ENCODE measurements around the gene RBM8A.

Gene RBM8A

DNA sequence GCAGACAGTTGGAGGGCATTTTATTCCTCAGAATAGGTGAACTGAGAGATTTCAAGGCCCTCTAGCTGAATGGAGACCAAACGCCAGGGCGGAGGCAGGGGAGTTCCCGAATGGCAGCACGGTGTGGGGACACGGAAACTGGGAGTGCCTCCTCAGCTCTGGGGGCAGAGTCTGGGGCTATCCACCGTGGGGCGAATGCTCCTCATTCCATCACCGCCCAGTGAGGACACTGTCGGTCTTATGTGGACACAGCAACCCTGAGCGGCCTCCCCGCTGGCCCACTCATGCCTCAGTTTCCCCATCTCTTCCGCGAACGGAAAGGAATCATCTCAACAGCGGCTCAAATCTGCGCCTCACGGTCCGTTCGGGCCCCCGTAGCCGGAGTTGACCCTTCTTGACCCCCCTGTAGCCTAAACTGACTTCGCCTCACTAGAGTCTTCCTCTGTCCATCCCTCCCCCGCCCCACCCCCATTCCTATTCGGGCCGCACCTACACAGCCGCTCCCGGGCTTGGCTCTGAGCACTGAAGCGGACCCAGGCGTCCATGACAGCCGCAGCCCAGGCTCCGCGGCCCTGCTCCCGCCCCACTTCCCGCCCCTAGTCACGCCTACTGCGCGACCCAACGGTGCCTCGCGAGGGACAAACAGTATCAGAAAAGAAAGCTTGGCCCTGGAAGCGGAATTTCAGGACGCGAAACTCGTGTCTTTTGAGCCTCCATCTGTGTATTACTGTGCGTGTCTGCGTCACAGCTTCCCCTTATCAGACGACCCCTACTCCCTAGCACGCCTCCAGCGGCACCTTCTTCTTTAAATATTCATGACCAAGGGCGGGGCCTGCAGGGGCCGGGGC, 8.9 kb downstream of the RBM8A start, which contains the start of gene PEX11B:
Gene PEX11B (minus strand): TSS at position 574 of the 848 bp plus-strand sequence. CDS start 29 bp downstream, at position 545.
- H3K9me3 ChIP-seq (ENCODE audit: control insufficient read depth, low read length), result no peaks in the 10 kb centered on the region
- peak within 1 kb of the TSS; percentile 86 for H3K27ac ChIP-seq (ENCODE audit: insufficient read depth, low read length, poor library complexity, severe bottlenecking)
- H3K4me3 ChIP-seq (ENCODE audit: insufficient read depth, low read depth, low read length, poor library complexity, severe bottlenecking), result peak within 1 kb of the TSS; percentile 71
- no peaks in the 10 kb centered on the region for H3K27me3 ChIP-seq (replicated peaks; ENCODE audit: control insufficient read depth, insufficient read depth, low read length, poor library complexity, severe bottlenecking)
- H3K36me3 ChIP-seq (ENCODE audit: control insufficient read depth, insufficient read depth, low read length), result peaks cover 14% of the 10 kb centered on the region
- peak; percentile 84 to 90 (median 88) for DNase-seq
- H3K4me1 ChIP-seq (ENCODE audit: control insufficient read depth, insufficient read depth, low read length, poor library complexity, severe bottlenecking), result peaks cover 22% of the 10 kb centered on the region

DNA sequence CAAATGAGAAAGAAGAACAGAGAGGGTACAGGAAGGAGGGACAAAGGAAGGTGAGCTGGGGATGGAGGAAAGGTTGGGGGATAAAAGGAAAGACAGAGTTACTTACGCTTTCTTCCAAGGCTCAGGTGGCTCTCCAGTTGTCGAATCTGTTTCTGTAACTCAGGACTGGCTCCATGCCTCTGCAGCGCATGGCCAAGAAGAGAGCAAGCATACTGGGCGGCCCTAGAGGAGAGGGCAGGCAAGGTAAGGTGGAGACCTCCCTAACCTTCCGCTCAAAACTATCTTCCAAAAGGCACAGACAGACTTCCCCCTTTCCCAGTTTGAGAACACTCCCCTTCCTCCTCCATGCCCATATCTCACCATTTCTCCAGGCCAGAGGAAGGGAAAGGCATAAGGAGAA, 9.7 kb downstream of the RBM8A start:
- Histone ChIP-seq H3K4me3 (ENCODE audit: insufficient read depth, low read depth, low read length, poor library complexity, severe bottlenecking) (peak overlapping the region; percentile 71), H3K36me3 (ENCODE audit: control insufficient read depth, insufficient read depth, low read length) (peaks cover 15% of the 10 kb centered on the region)

DNA sequence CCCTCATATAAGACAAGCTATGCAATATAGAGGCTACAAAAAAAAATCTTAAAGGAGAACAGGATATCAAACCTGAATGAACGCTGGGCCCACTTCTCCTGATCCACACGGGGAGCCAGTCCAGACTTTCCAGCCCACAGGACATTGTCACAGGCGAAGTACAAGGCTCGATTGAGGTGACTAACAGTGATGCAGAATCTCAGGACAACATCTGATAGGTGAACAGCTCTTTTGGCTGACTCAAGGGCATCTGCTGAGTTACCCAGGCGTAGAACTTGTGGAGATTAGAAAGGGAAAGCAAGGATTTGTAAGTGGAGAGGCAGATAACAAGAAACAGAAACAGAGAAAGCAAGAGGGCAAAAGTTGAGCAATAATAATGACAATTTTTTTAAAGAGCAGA, 10.5 kb downstream of the RBM8A start:
- Histone ChIP-seq H3K4me3 (ENCODE audit: insufficient read depth, low read depth, low read length, poor library complexity, severe bottlenecking) (no peak overlapping the region), H3K27ac (ENCODE audit: insufficient read depth, low read length, poor library complexity, severe bottlenecking) (no peak overlapping the region), H3K27me3 (replicated peaks; ENCODE audit: control insufficient read depth, insufficient read depth, low read length, poor library complexity, severe bottlenecking) (no peaks in the 10 kb centered on the region), H3K9me3 (ENCODE audit: control insufficient read depth, low read length) (no peaks in the 10 kb centered on the region), H3K4me1 (ENCODE audit: control insufficient read depth, insufficient read depth, low read length, poor library complexity, severe bottlenecking) (peaks cover 22% of the 10 kb centered on the region), H3K36me3 (ENCODE audit: control insufficient read depth, insufficient read depth, low read length) (peaks cover 21% of the 10 kb centered on the region)
- no peak for DNase-seq

More for the DNA sequence above, 9.7 kb downstream of the RBM8A start:
- Histone ChIP-seq H3K4me1 (ENCODE audit: control insufficient read depth, insufficient read depth, low read length, poor library complexity, severe bottlenecking) (peaks cover 22% of the 10 kb centered on the region), H3K27ac (ENCODE audit: insufficient read depth, low read length, poor library complexity, severe bottlenecking) (peak overlapping the region; percentile 86), H3K9me3 (ENCODE audit: control insufficient read depth, low read length) (no peaks in the 10 kb centered on the region), H3K27me3 (replicated peaks; ENCODE audit: control insufficient read depth, insufficient read depth, low read length, poor library complexity, severe bottlenecking) (no peaks in the 10 kb centered on the region)
- no peak for DNase-seq

DNA sequence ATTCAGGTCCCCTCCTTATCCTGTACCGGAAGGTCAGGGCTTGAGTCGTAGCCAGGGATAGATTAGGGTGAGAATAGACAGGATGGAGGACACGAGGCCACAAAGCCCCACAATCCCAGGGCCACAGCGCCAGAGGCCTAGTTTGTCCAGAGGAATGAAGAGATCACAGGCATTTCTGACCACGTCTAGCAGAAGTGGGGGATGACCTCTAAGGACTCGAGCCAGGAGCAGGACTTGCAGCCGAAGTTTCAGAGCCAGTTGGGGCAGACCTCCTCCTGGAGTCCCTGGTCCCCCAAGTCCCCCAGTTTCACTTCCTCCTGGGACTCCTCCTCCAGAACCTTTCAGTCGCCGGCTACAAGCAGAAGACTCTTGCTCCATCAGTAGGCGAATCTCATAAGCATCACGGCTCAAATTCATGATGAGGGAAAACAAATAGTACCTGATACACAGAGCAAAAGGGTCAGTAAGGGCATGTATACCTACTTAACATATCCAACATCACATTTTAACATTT, 15.1 kb downstream of the RBM8A start:
- H3K9me3 ChIP-seq (ENCODE audit: control insufficient read depth, low read length), result no peaks in the 10 kb centered on the region
- H3K27me3 ChIP-seq (replicated peaks; ENCODE audit: control insufficient read depth, insufficient read depth, low read length, poor library complexity, severe bottlenecking), result no peaks in the 10 kb centered on the region
- no peak overlapping the region for H3K4me3 ChIP-seq (ENCODE audit: insufficient read depth, low read depth, low read length, poor library complexity, severe bottlenecking)
- H3K27ac ChIP-seq (ENCODE audit: insufficient read depth, low read length, poor library complexity, severe bottlenecking), result no peak overlapping the region
- no peaks in the 10 kb centered on the region for H3K4me1 ChIP-seq (ENCODE audit: control insufficient read depth, insufficient read depth, low read length, poor library complexity, severe bottlenecking)
- DNase-seq, result no peak
- peaks cover 31% of the 10 kb centered on the region for H3K36me3 ChIP-seq (ENCODE audit: control insufficient read depth, insufficient read depth, low read length)

DNA sequence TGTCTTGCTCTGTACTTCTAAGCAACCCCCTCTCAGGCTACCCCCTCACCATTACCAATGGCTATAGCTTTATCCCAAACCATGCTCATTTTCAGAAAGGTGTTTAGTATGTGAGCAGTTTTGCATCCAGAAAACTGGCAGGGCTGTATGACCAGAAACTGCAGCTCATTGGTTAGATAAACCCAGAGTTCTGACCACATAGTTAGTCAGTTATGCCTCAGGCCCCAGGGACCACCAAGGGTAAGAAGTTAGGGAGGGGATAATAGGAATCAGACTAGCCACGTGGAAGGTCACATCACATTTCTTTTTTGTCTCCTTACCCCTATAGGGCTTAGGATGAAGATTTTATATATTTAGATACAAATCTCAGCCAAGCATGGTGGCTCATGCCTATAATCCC, 18.6 kb downstream of the RBM8A start:
- Histone ChIP-seq H3K36me3 (ENCODE audit: control insufficient read depth, insufficient read depth, low read length) (peaks cover 19% of the 10 kb centered on the region), H3K4me1 (ENCODE audit: control insufficient read depth, insufficient read depth, low read length, poor library complexity, severe bottlenecking) (no peaks in the 10 kb centered on the region), H3K9me3 (ENCODE audit: control insufficient read depth, low read length) (no peaks in the 10 kb centered on the region), H3K4me3 (ENCODE audit: insufficient read depth, low read depth, low read length, poor library complexity, severe bottlenecking) (no peak overlapping the region), H3K27me3 (replicated peaks; ENCODE audit: control insufficient read depth, insufficient read depth, low read length, poor library complexity, severe bottlenecking) (no peaks in the 10 kb centered on the region), H3K27ac (ENCODE audit: insufficient read depth, low read length, poor library complexity, severe bottlenecking) (no peak overlapping the region)
- DNase-seq, result no peak

DNA sequence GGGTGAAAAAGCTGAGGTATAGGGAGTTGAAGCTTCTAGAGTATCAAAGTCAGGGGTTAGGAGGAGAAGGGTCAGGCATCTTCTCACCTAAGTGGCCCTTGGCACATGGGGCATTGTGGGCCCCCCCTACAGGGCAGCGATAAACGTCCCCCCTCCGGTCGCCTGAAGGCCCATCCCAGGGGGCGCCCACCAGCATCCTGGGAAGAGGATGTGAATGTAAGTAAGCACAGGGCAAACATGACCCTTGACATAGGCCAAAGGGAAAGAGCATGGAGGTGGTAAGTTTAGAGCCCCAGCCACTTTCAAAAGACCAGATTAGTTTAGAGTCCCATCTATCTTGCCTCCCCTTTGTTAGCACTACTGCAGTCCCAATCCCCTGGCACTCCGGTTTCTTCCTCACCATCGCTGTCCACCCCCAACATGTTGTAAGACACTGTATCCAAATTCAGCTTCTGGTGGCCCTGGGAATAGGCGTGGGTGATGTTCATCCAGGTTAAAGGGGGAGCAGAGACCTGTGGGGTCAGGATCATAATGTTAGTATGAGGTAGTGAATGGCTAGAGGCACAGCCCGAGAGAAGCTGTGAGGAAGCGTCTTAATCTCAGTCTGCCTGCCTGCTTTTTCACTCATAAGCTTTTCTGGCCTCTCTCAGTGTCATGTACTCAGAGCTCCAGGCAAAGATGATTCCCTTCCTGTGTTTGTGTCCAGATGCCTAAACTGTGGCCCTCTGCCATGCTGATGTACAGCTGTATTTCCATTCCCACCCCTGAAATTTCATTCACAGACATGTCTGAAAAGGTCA, 20.1 kb downstream of the RBM8A start:
- no peak overlapping the region for H3K4me3 ChIP-seq (ENCODE audit: insufficient read depth, low read depth, low read length, poor library complexity, severe bottlenecking)

DNA sequence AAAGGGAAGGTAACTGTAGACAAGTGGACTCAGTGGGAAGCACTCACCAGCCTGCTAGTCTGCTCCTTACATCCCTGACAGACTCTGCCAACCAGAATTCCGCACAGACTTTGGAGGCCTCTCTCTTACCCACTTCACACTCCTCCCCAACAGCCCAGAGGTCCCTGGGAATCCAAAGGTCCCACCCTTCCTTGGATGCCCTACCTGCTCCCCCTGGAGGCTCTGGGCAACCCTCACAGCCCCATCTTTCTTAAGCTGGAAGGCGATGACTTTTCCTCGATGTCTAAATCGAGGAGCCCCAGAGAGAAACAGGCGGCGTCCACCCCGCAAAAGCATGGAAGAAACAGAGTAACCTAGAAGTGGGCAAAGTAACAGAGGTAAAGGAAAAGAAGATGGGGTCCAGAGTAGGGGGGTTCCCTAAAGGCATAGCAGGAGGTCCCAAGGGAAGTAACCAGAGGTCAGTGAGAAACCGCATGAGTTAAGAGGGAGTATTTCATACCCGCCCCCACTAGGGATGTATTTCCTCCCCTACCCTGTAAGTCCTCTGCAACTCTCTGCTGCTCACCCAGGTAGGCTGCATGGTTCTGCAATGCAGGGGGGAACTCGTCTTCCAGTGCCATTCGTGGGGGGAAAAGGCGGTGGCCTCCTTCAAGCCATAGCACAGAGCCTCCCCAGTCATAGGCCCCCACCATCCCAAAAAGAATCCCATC, 25.8 kb downstream of the RBM8A start:
- Histone ChIP-seq H3K9me3 (ENCODE audit: control insufficient read depth, low read length) (no peaks in the 10 kb centered on the region), H3K36me3 (ENCODE audit: control insufficient read depth, insufficient read depth, low read length) (no peaks in the 10 kb centered on the region), H3K4me3 (ENCODE audit: insufficient read depth, low read depth, low read length, poor library complexity, severe bottlenecking) (no peak overlapping the region), H3K27me3 (replicated peaks; ENCODE audit: control insufficient read depth, insufficient read depth, low read length, poor library complexity, severe bottlenecking) (no peaks in the 10 kb centered on the region), H3K4me1 (ENCODE audit: control insufficient read depth, insufficient read depth, low read length, poor library complexity, severe bottlenecking) (no peaks in the 10 kb centered on the region), H3K27ac (ENCODE audit: insufficient read depth, low read length, poor library complexity, severe bottlenecking) (no peak overlapping the region)
- no peak for DNase-seq

More for the DNA sequence above, 20.1 kb downstream of the RBM8A start:
- Histone ChIP-seq H3K27ac (ENCODE audit: insufficient read depth, low read length, poor library complexity, severe bottlenecking) (no peak overlapping the region), H3K27me3 (replicated peaks; ENCODE audit: control insufficient read depth, insufficient read depth, low read length, poor library complexity, severe bottlenecking) (no peaks in the 10 kb centered on the region), H3K36me3 (ENCODE audit: control insufficient read depth, insufficient read depth, low read length) (peaks cover 14% of the 10 kb centered on the region), H3K9me3 (ENCODE audit: control insufficient read depth, low read length) (no peaks in the 10 kb centered on the region), H3K4me1 (ENCODE audit: control insufficient read depth, insufficient read depth, low read length, poor library complexity, severe bottlenecking) (no peaks in the 10 kb centered on the region)
- no peak for DNase-seq

DNA sequence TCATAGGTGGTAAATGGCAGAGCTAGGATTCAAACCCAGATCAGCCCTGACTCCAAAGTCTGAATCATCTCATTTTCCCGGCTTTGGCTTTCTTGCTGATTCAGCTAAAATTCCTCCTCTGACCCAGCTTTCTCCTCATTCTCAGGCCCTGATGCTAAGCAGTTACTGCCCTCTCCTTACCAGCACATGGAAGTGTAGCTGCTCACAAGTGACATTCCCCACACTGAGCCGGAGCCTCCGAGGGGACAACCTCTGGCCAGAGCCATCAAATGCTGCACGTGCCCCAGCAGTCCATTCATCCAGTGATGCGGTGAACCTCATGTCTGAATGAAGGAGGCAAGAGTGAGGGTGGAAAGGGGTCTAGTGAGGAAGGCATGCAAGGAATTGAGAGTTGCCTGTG, 28.5 kb downstream of the RBM8A start:
- Histone ChIP-seq H3K36me3 (ENCODE audit: control insufficient read depth, insufficient read depth, low read length) (no peaks in the 10 kb centered on the region), H3K4me3 (ENCODE audit: insufficient read depth, low read depth, low read length, poor library complexity, severe bottlenecking) (no peak overlapping the region), H3K27me3 (replicated peaks; ENCODE audit: control insufficient read depth, insufficient read depth, low read length, poor library complexity, severe bottlenecking) (no peaks in the 10 kb centered on the region), H3K9me3 (ENCODE audit: control insufficient read depth, low read length) (no peaks in the 10 kb centered on the region), H3K27ac (ENCODE audit: insufficient read depth, low read length, poor library complexity, severe bottlenecking) (no peak overlapping the region), H3K4me1 (ENCODE audit: control insufficient read depth, insufficient read depth, low read length, poor library complexity, severe bottlenecking) (no peaks in the 10 kb centered on the region)
- DNase-seq, result no peak

DNA sequence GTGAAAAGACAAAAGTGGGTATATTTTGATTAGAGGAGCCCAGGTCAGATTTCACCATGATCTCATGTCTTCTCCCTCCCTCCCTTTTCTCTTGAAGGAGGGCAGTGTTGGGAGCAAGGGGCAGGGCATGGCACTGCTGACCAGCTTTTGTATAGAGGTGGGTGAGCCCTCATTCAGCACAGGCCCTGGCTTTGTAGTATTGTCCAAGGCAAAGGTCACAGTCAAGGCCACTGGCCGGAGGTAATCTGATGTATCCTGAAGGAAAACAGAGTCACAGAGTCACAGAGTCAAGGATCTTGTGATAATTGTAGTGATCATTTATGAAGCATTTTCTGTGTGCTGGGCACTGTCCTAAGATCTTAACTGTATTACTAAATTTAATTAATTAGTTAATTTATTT, 29.3 kb downstream of the RBM8A start:
- no peaks in the 10 kb centered on the region for H3K36me3 ChIP-seq (ENCODE audit: control insufficient read depth, insufficient read depth, low read length)

More for the DNA sequence above, 29.3 kb downstream of the RBM8A start:
- DNase-seq, result no peak
- Histone ChIP-seq H3K4me1 (ENCODE audit: control insufficient read depth, insufficient read depth, low read length, poor library complexity, severe bottlenecking) (no peaks in the 10 kb centered on the region), H3K9me3 (ENCODE audit: control insufficient read depth, low read length) (no peaks in the 10 kb centered on the region), H3K4me3 (ENCODE audit: insufficient read depth, low read depth, low read length, poor library complexity, severe bottlenecking) (no peak overlapping the region), H3K27ac (ENCODE audit: insufficient read depth, low read length, poor library complexity, severe bottlenecking) (no peak overlapping the region), H3K27me3 (replicated peaks; ENCODE audit: control insufficient read depth, insufficient read depth, low read length, poor library complexity, severe bottlenecking) (no peaks in the 10 kb centered on the region)
